DND-41 (cell line): ENCODE results near the gene TNNC1.

Source experiments
- ATAC-seq: fragments of 200-7000 bp; cut with Tn5 transposase; 3 replicates; pipeline ENCODE4 v1.9.1; 2021; ENCODE audit warnings: low read depth; ENCODE audit not compliant: insufficient read depth
- DNase-seq: peaks from one replicate; pipeline ENCODE4 v3.0.0-alpha.2; 2020
- H2AFZ ChIP-seq: 2 replicates; pipeline ENCODE4 v1.6.0; 2012; ENCODE audit warnings: low read depth, low read length
- H3K27ac ChIP-seq: 2 replicates; pipeline ENCODE4 v1.5.1; 2012; ENCODE audit warnings: low read length, inconsistent platforms
- H3K27me3 ChIP-seq: fragments of 200-600 bp; sonication (generic); 2 replicates; pipeline ENCODE4 v1.6.0; 2012; ENCODE audit warnings: low read length, mild to moderate bottlenecking, inconsistent platforms; ENCODE audit not compliant: insufficient read depth, poor library complexity
- H3K36me3 ChIP-seq: 2 replicates; pipeline ENCODE4 v1.5.1; 2012; ENCODE audit warnings: low read length, inconsistent platforms; ENCODE audit not compliant: insufficient read depth
- H3K4me1 ChIP-seq: 2 replicates; pipeline ENCODE4 v1.5.1; 2012; ENCODE audit warnings: mild to moderate bottlenecking, low read length; ENCODE audit not compliant: insufficient read depth
- H3K4me2 ChIP-seq: 2 replicates; pipeline ENCODE4 v1.6.0; 2012; ENCODE audit warnings: mild to moderate bottlenecking, moderate library complexity, low read length, inconsistent platforms; ENCODE audit not compliant: insufficient read depth
- H3K4me3 ChIP-seq, 2 experiments: fragments of 200-600 bp in 1 of 2; shearing (Covaris generic) in 1 of 2; 2 replicates each; pipeline ENCODE4 v1.5.1; 2012 to 2016; ENCODE audit warnings: inconsistent platforms in 2 of 2, low read length in 2 of 2, mild to moderate bottlenecking in 2 of 2, low read depth in 1 of 2, moderate library complexity in 1 of 2
- H3K79me2 ChIP-seq: 2 replicates; pipeline ENCODE4 v1.6.0; 2012; ENCODE audit warnings: low read length, inconsistent platforms; ENCODE audit not compliant: insufficient read depth
- H3K9ac ChIP-seq: 2 replicates; pipeline ENCODE4 v1.6.0; 2012; ENCODE audit warnings: low read depth, mild to moderate bottlenecking, inconsistent platforms, low read length, moderate library complexity
- H3K9me3 ChIP-seq: 2 replicates; pipeline ENCODE4 v1.5.1; 2012; ENCODE audit warnings: low read length, moderate library complexity, mild to moderate bottlenecking, inconsistent platforms; ENCODE audit not compliant: insufficient read depth, severe bottlenecking
- H4K20me1 ChIP-seq: 2 replicates; pipeline ENCODE4 v1.6.0; 2012; ENCODE audit warnings: low read length; ENCODE audit not compliant: insufficient read depth
- CTCF ChIP-seq: IDR thresholded peaks from 2 replicates; pipeline ENCODE4 v1.5.1; 2012; ENCODE audit warnings: borderline replicate concordance, low read length, moderate library complexity, mild to moderate bottlenecking; ENCODE audit not compliant: poor library complexity, severe bottlenecking; ENCODE audit errors: extremely low read depth
- EZH2 ChIP-seq: IDR thresholded peaks from 3 replicates; pipeline ENCODE4 v1.6.1; 2012; ENCODE audit warnings: borderline replicate concordance, low read depth, mild to moderate bottlenecking, moderate library complexity, low read length, inconsistent platforms; ENCODE audit not compliant: severe bottlenecking

TNNC1 gene

GRCh38 chr3:52443268-52443610, 10.6 kb downstream of the TNNC1 start:
- Histone ChIP-seq H3K9me3 (no peaks in the 10 kb centered on the region), H3K4me3 (no peak overlapping the region), H3K27me3 (no peaks in the 10 kb centered on the region), H3K36me3 (no peaks in the 10 kb centered on the region), H3K27ac (no peak overlapping the region), H3K9ac (no peak overlapping the region), H3K79me2 (no peaks in the 10 kb centered on the region), H2AFZ (no peak overlapping the region), H3K4me2 (no peak overlapping the region), H4K20me1 (no peaks in the 10 kb centered on the region), H3K4me1 (0 out of 2 replicates have a peak, but pooled peaks cover 4% of the 10 kb centered on the region)
- no peak for ATAC-seq
- DNase-seq, result no peak
- no peak for TF ChIP-seq CTCF
- TF ChIP-seq EZH2, result no peak

GRCh38 chr3:52442409-52443267, 11.2 kb downstream of the TNNC1 start:
- no peak for ATAC-seq
- Histone ChIP-seq H3K4me2 (no peak overlapping the region), H4K20me1 (no peaks in the 10 kb centered on the region), H3K36me3 (no peaks in the 10 kb centered on the region), H3K4me3 (no peak overlapping the region), H3K79me2 (no peaks in the 10 kb centered on the region), H3K27ac (no peak overlapping the region), H3K9me3 (no peaks in the 10 kb centered on the region), H3K9ac (no peak overlapping the region), H2AFZ (no peak overlapping the region), H3K27me3 (no peaks in the 10 kb centered on the region), H3K4me1 (0 out of 2 replicates have a peak, but pooled peaks cover 4% of the 10 kb centered on the region)
- TF ChIP-seq EZH2 (no peak), CTCF (no peak)
- no peak for DNase-seq

- Histone ChIP-seq H2AFZ (no peak overlapping the region), H3K4me1 (0 out of 2 replicates have a peak, but pooled peaks cover 3% of the 10 kb centered on the region), H3K4me2 (no peak overlapping the region), H3K9ac (no peak overlapping the region), H3K27ac (no peak overlapping the region), H4K20me1 (no peaks in the 10 kb centered on the region), H3K79me2 (no peaks in the 10 kb centered on the region), H3K27me3 (no peaks in the 10 kb centered on the region), H3K4me3 (no peak overlapping the region), H3K36me3 (no peaks in the 10 kb centered on the region), H3K9me3 (no peaks in the 10 kb centered on the region)
- DNase-seq (no peak), ATAC-seq (no peak)
- TF ChIP-seq CTCF (no peak), EZH2 (no peak)
Measured at GRCh38 chr3:52441772-52442332, 12.0 kb downstream of the TNNC1 start.
